Muscle layer of duodenum (tissue), 2 donors: ENCODE data around the gene RASAL1.

Source experiments
- H3K27ac ChIP-seq: one replicate; pipeline ENCODE4 v1.7.0; 2013; ENCODE audit warnings: mild to moderate bottlenecking, low read length
- H3K27me3 ChIP-seq: one replicate; pipeline ENCODE4 v1.7.0; 2013; ENCODE audit warnings: low read depth, mild to moderate bottlenecking, control low read depth, low read length
- H3K36me3 ChIP-seq, 2 donors: one replicate each; pipeline ENCODE4 v1.7.0; 2013; ENCODE audit warnings: low read length in 2 of 2, control low read depth in 1 of 2, mild to moderate bottlenecking in 1 of 2; ENCODE audit not compliant: insufficient read depth in 2 of 2, control insufficient read depth in 1 of 2
- H3K4me1 ChIP-seq, 2 donors: one replicate each; pipeline ENCODE4 v1.7.0; 2013; ENCODE audit warnings: low read length in 2 of 2, mild to moderate bottlenecking in 2 of 2, control low read depth in 1 of 2, moderate library complexity in 1 of 2; ENCODE audit not compliant: insufficient read depth in 2 of 2, control insufficient read depth in 1 of 2
- H3K4me3 ChIP-seq, 2 donors: one replicate each; pipeline ENCODE4 v1.7.0; 2013; ENCODE audit warnings: low read length in 2 of 2, low read depth in 1 of 2, mild to moderate bottlenecking in 1 of 2
- H3K9me3 ChIP-seq, 2 donors: one replicate each; pipeline ENCODE4 v1.7.0; 2013; ENCODE audit warnings: low read length in 2 of 2, control low read depth in 1 of 2, mild to moderate bottlenecking in 1 of 2; ENCODE audit not compliant: control insufficient read depth in 1 of 2
- donor health status: healthy.

The RASAL1 gene

DNA sequence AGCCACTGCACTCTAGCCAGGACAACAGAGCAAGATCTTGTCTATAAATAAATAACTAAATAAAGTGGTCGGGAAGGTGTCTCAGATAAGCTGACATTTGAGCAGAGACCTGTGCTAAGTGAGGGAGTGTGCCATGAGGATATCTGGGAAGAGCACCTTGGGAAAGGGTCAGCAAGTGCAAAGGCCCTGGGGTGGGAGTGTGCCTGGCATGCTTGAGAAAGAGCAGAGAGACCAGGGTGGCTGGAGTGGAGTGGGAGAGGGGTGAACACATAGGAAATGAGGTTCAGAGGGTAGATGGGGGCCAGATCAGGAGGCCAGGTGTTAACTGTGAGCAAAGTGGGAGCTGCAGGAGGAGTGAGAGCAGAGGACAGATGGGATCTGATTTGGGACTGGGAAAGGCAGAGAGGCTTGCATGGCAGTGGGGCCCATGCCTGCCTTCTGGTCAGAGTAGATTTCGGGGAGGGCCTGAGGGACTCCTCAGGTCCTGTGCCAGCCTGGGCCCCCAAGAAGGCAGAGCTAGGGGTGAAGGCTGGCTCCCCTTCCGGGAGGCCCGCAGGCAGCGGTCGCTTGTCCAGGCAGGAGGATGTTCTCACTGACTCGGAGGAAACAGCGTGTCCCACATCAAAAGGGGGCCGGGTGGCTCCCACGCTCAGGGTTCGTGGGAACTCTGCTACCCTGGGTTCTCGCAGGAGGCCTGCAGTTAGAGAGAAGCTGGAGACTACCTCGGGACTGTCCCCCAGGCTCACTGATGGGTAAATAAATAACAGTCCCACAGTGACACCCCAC lies 46.4 kb downstream of the RASAL1 start:
- H3K4me1 ChIP-seq, result no peaks in the 10 kb centered on the region
- H3K36me3 ChIP-seq, result no peaks in the 10 kb centered on the region
- no peak overlapping the region for H3K4me3 ChIP-seq
- H3K9me3 ChIP-seq, result no peaks in the 10 kb centered on the region
- peaks cover 13% of the 10 kb centered on the region for H3K27me3 ChIP-seq
- H3K27ac ChIP-seq, result no peak overlapping the region

DNA sequence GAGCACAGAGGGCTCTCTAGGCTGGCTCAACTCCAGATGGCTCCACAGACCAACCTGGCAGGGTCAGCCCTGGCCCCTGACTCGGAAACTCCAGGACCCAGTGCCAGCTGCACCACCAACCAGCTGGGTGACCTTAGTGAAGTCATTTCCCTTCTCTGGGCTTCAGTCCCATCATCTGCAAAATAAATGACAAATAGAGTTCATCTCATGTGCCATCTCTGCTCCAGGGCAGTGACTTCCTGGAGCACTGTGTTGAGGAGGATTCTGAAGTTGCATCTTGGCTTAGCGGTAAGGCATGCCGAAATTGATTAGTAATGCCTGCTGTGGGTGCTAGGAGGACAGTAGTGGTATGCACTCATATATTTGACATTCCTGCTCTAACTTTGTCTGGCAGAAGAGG lies 47.5 kb downstream of the RASAL1 start:
- Histone ChIP-seq H3K27ac (no peak overlapping the region), H3K4me1 (no peaks in the 10 kb centered on the region), H3K9me3 (no peaks in the 10 kb centered on the region), H3K27me3 (peaks cover 13% of the 10 kb centered on the region), H3K4me3 (no peak overlapping the region), H3K36me3 (no peaks in the 10 kb centered on the region)

DNA sequence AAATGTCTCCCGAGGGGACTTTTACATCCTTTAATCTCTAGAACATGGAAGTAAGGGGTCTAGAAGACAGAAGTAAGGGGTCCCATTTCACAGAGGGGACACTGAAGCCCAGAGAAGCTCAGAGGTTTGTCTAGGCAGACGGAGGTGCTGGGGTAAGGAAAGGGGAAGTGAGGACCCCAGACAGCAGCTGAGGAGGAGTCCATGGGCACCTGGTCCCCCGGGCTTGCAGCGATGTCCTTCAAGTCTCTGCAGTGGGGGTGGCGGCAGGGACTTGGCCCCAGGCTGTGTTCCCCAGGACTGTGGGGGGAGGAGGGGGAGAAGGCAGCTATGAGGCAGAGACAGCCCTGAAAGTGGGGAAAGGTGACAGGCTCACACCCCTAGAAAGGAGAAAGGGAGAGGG lies 48.4 kb downstream of the RASAL1 start:
- Histone ChIP-seq H3K4me1 (no peaks in the 10 kb centered on the region), H3K36me3 (no peaks in the 10 kb centered on the region), H3K4me3 (no peak overlapping the region), H3K9me3 (no peaks in the 10 kb centered on the region), H3K27ac (no peak overlapping the region), H3K27me3 (peaks cover 13% of the 10 kb centered on the region)

GRCh38 chr12:113086249-113087164 lies 49.1 kb downstream of the RASAL1 start:
- H3K9me3 ChIP-seq, result no peaks in the 10 kb centered on the region
- peaks cover 8% of the 10 kb centered on the region for H3K27me3 ChIP-seq
- H3K36me3 ChIP-seq, result no peaks in the 10 kb centered on the region
- no peaks in the 10 kb centered on the region for H3K4me1 ChIP-seq
- no peak overlapping the region for H3K4me3 ChIP-seq
- no peak overlapping the region for H3K27ac ChIP-seq

DNA sequence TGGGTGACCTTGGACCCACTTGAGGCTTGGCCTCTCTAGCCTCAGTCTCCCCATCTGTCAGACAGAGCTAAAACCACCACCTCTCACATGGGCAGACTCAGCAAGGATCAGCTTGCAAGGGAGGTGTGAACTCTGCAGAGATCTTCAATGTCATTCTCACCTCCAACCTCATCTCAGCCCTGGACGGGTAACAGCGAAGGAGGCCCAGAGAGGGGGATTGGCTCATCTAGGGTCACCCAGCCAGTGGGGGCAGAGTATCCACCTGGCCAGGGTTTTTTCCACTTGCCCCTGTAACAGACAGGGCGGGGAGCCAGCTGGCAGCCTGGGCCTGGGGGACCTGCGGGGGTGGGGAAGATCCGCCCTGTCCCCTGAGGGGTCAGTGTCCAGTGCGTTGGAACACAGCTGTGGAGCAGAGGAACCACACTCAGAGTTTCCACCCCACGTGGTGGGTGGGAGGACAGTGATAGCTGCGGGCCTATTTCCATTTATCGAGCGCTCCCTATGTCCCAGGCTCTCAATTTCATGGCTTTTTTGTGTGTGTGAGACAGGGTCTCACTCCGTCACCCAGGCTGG lies 51.6 kb downstream of the RASAL1 start:
- Histone ChIP-seq H3K36me3 (no peaks in the 10 kb centered on the region), H3K27ac (no peak overlapping the region), H3K4me1 (no peaks in the 10 kb centered on the region), H3K4me3 (no peak overlapping the region), H3K9me3 (no peaks in the 10 kb centered on the region), H3K27me3 (peaks cover 6% of the 10 kb centered on the region)

DNA sequence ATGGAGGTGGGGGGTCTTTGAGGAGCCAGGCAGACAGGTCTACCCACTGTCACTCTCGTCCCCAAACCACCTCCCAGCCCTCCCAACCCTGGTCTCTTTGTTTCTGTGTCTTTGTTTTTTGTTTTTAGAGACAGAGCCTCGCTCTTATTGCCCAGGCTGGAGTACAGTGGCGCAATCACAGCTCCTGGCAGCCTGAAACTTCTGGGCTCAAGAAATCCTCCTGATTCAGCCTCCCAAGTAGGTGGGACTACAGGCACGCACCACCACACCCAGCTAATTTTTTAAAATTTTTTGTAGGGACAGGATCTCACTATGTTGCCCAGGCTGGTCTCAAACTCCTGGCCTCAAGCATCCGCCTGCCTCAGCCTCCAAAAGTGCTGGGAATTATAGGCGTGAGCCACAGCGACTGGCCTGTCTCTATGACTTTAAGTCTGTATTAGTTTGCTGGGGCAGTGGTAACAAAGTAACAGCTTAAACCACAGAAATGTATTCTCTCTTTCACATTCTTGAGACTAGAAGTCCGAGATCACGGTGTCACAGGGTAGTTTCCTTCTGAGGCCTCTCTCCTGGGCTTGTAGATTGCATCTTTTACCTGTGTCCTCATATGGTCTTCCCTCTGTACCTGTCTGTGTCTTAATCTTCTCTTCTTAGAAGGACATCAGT lies 52.9 kb downstream of the RASAL1 start:
- Histone ChIP-seq H3K4me3 (no peak overlapping the region), H3K4me1 (no peaks in the 10 kb centered on the region), H3K36me3 (no peaks in the 10 kb centered on the region), H3K27me3 (peaks cover 12% of the 10 kb centered on the region), H3K27ac (no peak overlapping the region), H3K9me3 (no peaks in the 10 kb centered on the region)

GRCh38 chr12:113081873-113082272 lies 53.7 kb downstream of the RASAL1 start:
- Histone ChIP-seq H3K4me3 (no peak overlapping the region), H3K27ac (no peak overlapping the region), H3K4me1 (peaks cover 0 to 4% of the 10 kb centered on the region in 2 donors), H3K36me3 (no peaks in the 10 kb centered on the region), H3K27me3 (peaks cover 6% of the 10 kb centered on the region), H3K9me3 (no peaks in the 10 kb centered on the region)

- Histone ChIP-seq H3K27ac (no peak overlapping the region), H3K4me3 (no peak overlapping the region), H3K36me3 (no peaks in the 10 kb centered on the region), H3K4me1 (peaks cover 0 to 4% of the 10 kb centered on the region in 2 donors), H3K9me3 (no peaks in the 10 kb centered on the region), H3K27me3 (peaks cover 6% of the 10 kb centered on the region)
Measured at GRCh38 chr12:113077859-113078255, 57.7 kb downstream of the RASAL1 start.

- Histone ChIP-seq H3K9me3 (no peaks in the 10 kb centered on the region), H3K36me3 (no peaks in the 10 kb centered on the region), H3K27ac (no peak overlapping the region), H3K27me3 (peaks cover 6% of the 10 kb centered on the region), H3K4me3 (no peak overlapping the region), H3K4me1 (peaks cover 0 to 4% of the 10 kb centered on the region in 2 donors)
Measured at GRCh38 chr12:113077057-113077858, 58.3 kb downstream of the RASAL1 start.

DNA sequence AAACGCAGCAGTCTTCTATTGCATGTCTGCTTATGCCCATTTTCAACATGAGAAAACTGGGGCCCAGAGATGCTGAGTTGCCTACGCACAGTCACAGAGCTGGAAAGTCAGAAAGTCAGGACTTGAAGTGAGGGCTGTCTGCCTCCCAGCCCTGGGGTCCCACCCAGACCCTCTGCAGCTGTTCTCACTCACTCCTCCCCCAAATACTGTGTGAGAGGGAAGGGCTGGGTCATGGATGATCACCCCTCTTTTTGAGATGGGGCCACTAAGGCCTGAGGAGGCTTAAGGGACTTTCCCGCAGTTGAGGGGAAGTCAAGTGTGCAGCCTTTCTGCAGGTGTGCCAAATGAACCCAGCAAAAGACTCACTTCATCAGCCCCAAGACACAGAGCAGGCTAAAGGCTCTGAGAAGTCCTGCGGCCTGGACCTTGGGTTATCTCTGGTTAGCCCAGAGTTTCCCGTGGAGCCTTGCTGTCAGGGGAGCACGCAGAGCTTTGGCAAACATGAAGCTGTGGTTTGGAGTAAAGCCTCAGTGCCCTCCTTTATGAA lies 60.4 kb downstream of the RASAL1 start:
- Histone ChIP-seq H3K4me3 (no peak overlapping the region), H3K9me3 (no peaks in the 10 kb centered on the region), H3K36me3 (no peaks in the 10 kb centered on the region), H3K4me1 (peaks cover 0 to 9% of the 10 kb centered on the region in 2 donors), H3K27ac (no peak overlapping the region), H3K27me3 (peaks cover 6% of the 10 kb centered on the region)
